ENCODE measurements around the gene KCNK6.

The KCNK6 gene

DNA sequence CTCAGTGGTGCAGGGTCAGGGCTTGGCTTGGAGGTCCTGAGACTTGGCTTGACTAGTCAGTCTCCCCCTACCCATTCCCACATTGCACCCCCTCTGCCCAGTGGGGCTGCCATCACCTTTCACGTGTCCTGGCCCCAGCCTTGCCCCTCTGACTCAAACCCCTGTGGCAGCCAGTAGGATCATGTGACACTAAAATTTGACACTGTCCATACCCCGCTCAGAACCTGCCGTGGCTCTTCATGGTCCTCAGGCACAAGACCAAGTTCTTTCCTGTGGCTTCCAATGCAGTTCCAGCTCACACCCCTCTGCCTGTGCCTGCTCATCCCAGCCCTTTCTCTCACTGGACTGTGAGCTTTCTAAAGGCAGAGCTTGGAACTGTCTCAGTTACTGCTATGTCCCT lies 56.9 kb downstream of the KCNK6 start:
- no peak overlapping the region for H3K4me3 ChIP-seq

DNA sequence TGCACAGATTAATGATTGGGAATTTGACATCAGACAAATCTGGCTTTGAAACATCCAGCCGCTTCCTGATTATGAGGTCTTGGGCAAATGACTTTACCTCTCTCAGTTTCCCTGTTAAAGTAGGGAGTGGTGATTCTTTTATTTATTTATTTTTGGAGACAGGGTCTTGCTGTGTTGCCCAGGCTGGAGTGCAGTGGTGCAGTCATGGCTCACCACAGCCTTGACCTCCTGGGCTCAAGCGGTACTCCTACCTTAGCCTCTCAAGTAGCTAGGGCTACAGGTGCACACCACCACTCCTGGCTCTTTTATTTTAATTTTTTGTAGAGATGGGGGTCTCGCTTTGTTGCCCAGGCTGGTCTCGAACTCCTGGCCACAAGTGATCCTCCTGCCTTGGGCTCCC lies 57.4 kb downstream of the KCNK6 start:
- H3K27ac ChIP-seq = no peak overlapping the region
- no peak overlapping the region for H3K4me3 ChIP-seq

More for the DNA sequence above, 56.9 kb downstream of the KCNK6 start:
- H3K27ac ChIP-seq = no peak overlapping the region

DNA sequence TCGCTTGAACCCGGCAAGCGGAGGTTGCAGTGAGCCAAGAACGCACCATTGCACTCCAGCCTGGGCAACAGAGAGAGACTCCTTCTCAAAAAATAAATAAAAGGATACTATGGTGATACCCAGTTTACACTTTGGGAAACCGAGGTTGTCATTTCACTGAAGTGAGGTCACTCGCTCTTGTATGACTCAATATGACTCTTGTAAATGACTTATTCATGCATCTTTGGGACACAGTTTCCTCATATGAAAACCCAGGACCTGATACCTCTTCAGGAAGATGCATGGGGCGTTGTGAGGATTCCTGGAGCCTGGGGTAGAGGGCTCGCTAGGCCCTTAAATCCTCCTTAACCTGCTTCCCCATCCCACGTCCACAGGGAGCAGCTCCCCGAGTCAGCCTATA lies 59.2 kb downstream of the KCNK6 start:
- no peak overlapping the region for H3K4me3 ChIP-seq
- H3K27ac ChIP-seq = no peak overlapping the region

DNA sequence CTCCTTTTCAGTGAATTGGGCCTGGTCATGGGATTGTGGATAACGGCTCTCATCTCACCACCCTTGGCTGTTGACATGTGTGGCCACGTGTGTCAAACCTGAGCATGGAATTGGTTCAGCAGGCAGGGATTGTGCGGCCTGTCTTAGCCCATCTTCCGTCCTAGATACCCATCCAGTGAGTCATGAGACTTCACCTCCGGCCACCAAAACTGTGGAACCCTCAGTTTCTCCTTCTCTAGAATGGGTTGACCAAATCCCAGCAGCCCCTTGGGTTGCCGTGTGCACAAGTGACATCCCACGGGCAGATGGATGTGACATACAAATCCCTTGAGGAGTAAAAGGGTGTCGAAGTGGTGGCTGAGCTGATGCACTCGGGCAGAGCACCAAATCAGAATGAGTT lies 61.5 kb downstream of the KCNK6 start:
- no peak overlapping the region for H3K4me3 ChIP-seq

More for the DNA sequence above, 61.5 kb downstream of the KCNK6 start:
- H3K27ac ChIP-seq = no peak overlapping the region

Measured in skin epidermis (tissue), 12 donors.